Gastrocnemius medialis (tissue), 4 donors: Measurements from ENCODE around the gene EIF3B.
"Not testable (repeated sequence)": the region's sequence is repeated elsewhere in the genome, so short reads cannot be mapped to it uniquely, and the experiment has no call there.

Source experiments
- POLR2A ChIP-seq, 2 donors: fragments of 450-650 bp; IDR thresholded peaks; one replicate each; pipeline ENCODE4 v1.6.1; 2017; ENCODE audit warnings: antibody characterized with exemption in 2 of 2, mild to moderate bottlenecking in 2 of 2, moderate library complexity in 2 of 2
- TF ChIP-seq, protein P1 (sequence below), 5 experiments: fragments of 450-650 bp in 3 of 5; fragments of 200-600 bp in 2 of 5; sonication (generic) in 2 of 5; IDR thresholded peaks in 4 of 5; conservative IDR thresholded peaks in 1 of 5; 1 replicate in 4 of 5; 2 replicates in 1 of 5; pipeline ENCODE4 v1.5.1; 2016 to 2019; ENCODE audit warnings: antibody characterized with exemption in 5 of 5, mild to moderate bottlenecking in 3 of 5, moderate library complexity in 3 of 5

DNA sequence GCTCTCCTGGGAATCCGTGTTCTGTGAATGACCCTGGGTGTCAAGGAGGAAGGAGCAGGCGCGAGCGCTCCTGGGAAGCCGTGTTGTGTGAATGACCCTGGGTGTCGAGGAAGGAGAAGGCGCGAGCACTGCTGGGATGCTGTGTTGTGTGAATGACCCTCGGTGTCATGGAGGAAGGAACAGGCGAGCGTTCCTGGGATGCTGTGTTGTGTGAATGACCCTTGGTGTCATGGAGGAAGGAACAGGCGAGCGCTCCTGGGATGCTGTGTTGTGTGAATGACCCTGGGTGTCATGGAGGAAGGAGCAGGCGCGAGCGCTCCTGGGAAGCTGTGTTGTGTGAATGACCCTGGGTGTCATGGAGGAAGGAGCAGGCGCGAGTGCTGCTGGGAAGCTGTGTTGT, 23.5 kb downstream of the EIF3B start:
- TF ChIP-seq, protein P1, sequence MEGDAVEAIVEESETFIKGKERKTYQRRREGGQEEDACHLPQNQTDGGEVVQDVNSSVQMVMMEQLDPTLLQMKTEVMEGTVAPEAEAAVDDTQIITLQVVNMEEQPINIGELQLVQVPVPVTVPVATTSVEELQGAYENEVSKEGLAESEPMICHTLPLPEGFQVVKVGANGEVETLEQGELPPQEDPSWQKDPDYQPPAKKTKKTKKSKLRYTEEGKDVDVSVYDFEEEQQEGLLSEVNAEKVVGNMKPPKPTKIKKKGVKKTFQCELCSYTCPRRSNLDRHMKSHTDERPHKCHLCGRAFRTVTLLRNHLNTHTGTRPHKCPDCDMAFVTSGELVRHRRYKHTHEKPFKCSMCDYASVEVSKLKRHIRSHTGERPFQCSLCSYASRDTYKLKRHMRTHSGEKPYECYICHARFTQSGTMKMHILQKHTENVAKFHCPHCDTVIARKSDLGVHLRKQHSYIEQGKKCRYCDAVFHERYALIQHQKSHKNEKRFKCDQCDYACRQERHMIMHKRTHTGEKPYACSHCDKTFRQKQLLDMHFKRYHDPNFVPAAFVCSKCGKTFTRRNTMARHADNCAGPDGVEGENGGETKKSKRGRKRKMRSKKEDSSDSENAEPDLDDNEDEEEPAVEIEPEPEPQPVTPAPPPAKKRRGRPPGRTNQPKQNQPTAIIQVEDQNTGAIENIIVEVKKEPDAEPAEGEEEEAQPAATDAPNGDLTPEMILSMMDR (IDR thresholded peaks at IDR 0.05 in 4 of 5, conservative IDR thresholded peaks at IDR 0.05 in 1 of 5) = not testable (repeated sequence)
- TF ChIP-seq POLR2A (IDR thresholded peaks at IDR 0.05) = not testable (repeated sequence)
